Embryonic facial prominence (tissue), 1 donor: Measurements from ENCODE around the gene PPM1D.
"Not testable (repeated sequence)": the region's sequence is repeated elsewhere in the genome, so short reads cannot be mapped to it uniquely, and the experiment has no call there.

ENCODE experiments used
- DNase-seq: peaks from one replicate; pipeline ENCODE4 v3.0.0-alpha.2; 2016; ENCODE audit errors: extremely low spot score

The PPM1D gene

DNA sequence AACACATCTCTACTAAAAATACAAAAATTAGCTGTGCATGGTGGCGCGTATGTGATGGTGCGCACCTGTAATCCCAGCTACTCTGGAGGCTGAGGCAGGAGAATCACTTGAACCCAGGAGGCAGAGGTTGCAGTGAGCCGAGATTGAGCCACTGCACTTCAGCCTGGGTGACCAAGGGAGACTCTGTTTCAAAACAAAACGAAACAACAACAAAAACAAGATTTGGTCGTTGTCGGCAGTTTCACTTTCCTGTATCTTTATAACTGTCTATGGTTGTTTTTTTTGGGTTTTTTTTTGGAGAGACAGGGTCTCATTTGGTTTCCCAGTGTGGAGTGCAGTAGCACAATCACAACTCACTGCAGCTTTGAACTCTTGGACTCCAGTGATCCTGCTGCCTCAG, 68.7 kb downstream of the PPM1D start:
- not testable (repeated sequence) for DNase-seq

DNA sequence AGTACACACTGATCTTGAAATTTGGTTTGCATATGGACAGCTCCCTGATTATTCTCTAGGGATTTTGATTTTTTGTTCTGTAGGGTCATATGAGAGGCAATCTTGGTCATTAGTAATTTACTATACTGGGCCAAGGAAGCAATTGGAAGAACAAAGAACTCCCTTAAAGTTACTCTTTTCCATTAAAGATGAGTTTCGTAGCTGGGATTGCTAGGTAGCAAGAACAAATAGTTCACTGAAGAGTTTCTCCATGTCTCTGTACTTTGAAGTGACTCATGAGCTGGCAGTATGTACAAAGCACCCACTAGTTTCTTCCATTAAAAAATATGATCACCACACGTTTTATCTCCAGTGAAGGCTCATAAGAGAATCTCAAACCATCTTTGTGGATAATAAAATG, 71.5 kb downstream of the PPM1D start:
- no peak for DNase-seq

DNA sequence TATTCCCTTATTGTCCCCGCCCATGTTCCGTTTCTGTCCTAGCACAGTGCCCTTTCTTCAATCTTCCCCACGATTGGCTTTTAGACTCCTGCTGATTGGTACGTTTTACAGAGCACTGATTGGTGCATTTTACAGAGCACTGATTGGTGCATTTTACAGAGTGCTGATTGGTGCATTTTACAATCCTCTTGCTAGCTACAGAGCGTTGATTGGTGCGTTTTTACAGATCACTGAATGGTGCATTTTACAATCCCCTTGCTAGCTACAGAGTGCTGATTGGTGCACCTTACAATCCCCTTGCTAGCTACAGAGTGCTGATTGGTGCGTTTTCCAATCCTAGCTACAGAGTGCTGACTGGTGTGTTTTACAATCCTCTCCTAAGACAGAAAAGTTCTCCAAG, 74.6 kb downstream of the PPM1D start:
- not testable (repeated sequence) for DNase-seq

DNA sequence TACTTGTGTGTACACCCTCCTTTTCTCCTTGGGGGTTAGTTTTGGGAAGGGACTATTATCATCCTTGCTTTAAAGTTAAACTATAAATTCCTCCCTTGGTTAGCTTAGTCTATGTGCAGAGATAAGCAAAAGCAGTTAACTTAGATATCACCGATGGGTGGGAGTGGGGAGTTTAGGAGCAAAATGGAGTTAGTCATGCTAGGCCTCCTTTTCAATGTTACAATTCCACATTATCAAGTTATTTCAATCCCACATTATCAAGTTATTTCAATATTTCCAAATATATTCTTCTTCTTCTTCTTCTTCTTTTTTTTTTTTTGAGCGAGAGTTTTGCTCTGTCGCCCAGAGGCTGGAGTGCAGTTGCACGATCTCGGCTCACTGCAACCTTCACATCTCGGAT, 76.0 kb downstream of the PPM1D start:
- DNase-seq: no peak

DNA sequence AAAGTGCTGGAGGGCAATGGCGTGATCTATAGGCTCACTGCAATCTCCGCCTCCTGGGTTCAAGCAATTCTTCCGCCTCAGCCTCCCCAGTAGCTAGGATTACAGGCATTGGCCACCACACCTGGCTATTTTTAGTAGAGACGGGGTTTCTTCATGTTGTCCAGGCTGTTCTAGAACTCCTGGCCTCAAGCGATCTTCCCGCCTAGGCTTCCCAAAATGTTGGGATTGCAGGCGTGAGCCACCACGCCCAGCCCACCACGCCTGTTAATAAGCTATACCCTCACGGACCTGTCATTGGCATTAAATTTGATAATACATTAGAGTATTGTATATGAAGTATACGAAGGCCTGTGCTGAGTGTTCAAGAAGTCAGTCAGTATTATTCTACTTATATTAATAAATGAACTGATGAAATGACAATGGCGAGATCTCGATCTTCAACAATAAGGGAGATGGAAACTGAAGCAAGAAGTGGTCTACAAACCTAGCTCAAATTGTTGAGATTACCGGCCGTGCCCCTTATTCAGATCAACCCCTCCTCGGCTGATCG, 76.8 kb downstream of the PPM1D start:
- DNase-seq: no peak

DNA sequence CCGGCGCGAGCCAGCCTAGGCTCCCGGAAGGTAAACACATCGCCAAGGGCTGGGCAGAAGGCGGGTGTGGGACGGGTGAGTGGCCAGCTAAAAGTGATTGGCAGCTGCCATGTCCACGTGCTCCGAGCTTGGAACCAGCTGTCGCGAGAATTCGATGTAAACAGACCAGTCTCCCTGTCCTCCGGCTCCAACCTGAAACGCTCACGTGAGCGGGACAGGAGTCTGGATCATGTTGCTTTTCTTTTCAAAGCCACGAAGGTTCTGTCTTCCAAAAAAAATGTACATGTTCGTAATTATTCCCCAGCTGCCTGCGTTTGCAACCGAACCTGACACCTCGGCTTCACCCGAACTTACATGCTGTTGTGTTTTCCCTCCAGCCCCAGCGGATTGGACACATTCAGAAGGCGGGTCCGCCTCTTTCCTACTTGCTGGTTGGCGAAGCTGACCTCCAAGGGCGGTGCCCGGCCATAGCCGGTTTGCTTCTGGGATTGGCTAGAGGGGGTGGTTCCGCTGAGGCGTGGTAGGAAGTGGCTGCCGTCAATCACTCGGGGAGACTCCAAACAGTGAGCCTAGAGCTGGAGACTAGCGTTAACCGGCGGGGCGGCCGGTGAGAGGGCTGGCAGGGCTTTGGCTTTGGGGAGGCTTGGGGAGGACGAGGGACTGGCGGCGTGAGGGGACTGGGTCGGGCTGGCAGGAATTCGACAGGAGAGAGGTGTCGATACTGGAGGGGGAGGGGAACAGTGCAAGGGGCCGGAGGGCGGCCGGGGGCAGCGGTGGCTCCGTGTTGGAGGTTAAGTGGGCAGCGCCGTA, 77.5 kb downstream of the PPM1D start, which contains the start of gene BCAS3:
BCAS3 (plus strand) TSS at position 544 of the 810 bp plus-strand sequence.
- DNase-seq: peak; percentile 93

DNA sequence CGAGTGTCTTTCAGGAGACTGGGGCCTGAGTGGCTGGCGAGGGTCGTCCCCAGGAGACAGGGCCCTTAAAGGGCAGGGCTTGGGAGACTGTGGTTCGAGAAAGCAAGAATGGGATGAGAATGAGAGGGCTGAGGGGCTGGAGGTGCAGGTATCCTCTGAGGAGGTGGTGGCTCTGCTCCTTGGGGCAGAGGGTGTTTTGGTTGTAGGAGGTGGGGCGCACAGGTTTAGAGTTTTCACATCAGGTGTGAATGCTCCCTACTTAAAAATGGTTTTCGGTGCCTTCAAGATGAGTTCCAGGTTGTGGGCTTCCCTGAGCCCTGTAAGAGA, 78.1 kb downstream of the PPM1D start:
- DNase-seq: no peak

DNA sequence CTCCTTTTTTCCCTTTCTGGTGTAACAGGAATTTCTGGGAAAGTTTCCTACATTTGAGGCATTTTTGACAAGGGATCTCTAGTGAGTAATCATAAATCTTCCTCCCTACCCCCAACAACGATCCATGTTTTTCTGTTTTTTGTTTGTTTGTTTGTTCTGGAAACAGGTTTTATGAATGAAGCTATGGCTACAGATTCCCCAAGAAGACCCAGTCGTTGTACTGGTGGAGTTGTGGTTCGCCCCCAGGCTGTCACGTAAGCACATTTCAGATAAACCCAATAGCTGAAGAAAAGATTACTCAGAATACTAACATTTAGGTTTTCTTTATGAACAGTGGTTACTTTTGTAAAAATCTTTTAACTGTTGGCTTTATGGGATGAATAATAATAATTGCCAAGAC, 79.3 kb downstream of the PPM1D start:
- DNase-seq: no peak

DNA sequence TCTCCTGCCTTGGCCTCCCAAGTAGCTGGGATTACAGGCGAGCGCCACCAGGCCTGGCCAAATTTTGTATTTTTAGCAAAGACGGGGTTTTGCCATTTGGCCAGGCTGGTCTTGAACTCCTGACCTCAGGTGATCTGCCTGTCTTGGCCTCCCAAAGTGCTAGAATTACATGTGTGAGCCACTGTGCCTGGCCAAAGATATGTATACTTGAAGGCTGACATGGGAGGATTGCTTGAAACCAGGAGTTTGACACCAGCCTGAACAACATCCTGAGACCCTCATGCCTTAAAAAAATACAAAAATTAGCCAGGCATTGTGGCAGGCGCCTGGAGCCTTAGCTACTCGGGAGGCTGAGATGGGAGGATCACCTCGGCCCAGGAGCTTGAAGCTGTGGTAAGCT, 80.8 kb downstream of the PPM1D start:
- DNase-seq: no peak

DNA sequence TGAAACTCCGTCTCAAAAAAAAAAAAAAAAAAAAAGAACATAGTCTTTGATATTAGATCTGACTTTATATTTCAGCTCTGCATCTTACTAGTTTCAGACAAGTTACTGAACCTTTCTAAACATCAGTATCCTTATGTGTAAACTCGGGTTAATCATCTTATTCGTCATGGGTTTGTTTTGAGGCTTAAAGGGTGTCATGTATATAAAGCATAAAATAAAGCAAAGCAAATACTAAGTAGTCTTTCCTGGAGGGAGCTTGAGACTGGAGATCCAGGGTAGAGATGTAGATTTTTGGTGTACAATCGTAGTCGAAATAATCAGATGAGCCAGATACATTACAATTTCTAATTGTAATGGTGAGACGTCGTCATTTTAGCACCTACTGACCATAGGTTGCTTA, 85.4 kb downstream of the PPM1D start:
- DNase-seq: no peak

DNA sequence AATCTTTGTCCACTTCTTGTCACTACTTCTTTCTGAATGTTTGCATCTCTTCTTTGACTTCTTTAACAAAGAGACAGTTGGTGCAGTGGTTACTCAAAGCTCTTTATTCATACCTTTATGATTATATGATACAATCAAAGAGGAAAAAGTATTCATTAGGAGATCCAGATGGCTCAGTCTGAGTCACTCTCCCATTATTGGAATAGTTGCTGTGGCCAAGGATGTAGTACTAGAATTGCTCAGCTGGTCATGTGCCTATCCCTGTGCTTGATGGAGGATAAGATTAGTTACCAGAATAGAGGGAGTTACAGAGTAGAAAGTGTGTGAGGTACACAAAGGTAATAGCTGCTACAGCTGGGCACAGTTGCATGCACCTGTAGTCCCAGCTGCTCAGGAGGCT, 96.0 kb downstream of the PPM1D start:
- DNase-seq: no peak

DNA sequence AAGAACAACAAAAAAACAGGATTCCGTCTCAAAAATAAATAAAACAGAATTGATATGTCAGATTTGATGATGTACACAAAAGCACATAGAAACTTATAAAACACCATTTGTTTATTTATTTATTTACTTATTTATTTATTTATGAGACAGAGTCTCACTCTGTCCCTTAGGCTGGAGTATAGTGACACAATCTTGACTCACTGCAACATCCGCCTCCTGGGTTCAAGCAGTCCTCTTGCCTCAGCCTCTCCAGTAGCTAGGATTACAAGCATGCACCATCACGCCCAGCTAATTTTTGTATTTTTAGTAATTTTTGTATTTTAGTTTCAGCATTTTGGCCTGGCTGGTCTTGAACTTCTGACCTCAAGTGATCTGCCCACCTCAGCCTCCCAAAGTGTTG, 99.1 kb downstream of the PPM1D start:
- DNase-seq: no peak

DNA sequence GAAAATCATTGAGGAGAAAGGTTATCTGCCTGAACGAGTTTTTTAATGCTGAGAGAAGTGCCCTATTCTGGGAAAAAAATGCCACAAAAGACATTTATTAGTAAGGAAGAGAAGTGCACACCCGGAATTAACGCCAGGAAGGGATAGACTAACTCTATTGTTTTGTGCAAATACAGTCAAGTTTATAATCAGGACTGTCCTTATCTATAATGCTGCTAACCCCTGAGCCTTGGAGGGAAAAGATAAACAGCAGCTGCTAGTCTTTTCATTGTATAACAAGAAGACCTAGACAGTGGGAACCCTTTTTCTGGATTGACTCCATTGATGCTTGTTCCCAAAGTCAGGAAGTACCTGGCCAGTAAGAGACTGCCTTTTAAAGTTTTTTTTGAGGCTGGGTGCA, 104.2 kb downstream of the PPM1D start:
- DNase-seq: no peak

DNA sequence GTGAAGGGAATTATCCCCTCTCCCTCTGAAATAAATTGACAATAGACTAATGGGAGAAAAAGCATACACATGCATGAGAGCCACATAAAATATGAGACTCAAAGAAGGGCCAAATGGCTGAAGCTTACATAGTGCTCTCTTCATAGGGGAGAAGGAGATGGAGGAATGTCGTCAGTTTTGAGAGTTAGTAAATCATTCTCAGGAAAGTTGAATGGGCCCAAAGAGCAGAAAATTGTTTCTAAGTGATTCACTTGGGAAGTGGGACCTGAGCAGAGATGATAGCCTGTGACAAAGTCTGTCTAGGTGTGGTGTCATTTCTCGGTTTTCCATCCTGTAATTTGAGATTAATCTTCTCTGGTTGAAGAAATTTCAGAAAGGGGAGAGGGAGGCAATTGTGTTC, 112.7 kb downstream of the PPM1D start:
- no peak for DNase-seq

DNA sequence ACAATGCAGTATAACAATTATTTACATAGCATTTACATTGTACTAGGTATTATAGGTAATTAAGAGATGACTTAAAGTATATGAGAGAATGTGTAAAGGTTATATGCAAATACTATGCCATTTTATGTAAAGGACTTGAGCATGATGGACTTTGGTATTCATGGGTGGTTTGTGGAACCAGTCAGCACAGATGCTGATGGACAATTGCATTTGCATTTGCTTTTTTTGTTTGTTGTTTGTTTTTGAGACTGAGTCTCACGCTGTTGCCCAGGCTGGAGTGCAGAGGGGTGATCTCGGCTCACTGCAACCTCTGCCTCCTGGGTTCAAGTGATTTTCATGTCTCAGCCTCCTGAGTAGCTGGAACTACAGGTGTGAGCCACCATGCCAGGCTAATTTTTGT, 113.6 kb downstream of the PPM1D start:
- DNase-seq: no peak
